Central memory CD8-positive, alpha-beta T cell (primary cell): ENCODE measurements around the gene SCYGR4.
"Not testable (repeated sequence)": the region's sequence is repeated elsewhere in the genome, so short reads cannot be mapped to it uniquely, and the experiment has no call there.

Experiments used
- ATAC-seq: fragments of 150-1000 bp; cut with Tn5 transposase; replicated peaks from 2 replicates; pipeline ENCODE4 v1.10.0; 2022; ENCODE audit warnings: mild to moderate bottlenecking, moderate FRiP score, moderate number of reproducible peaks; ENCODE audit not compliant: poor library complexity, severe bottlenecking; ENCODE audit errors: extremely low read depth
- DNase-seq, 2 donors: peaks; one replicate each; pipeline ENCODE4 v3.0.0; 2021; ENCODE audit warnings: low spot score in 2 of 2
- H3K27ac Mint-ChIP-seq: one replicate; pipeline ENCODE4 v1.8.0; 2022; ENCODE audit warnings: low read depth, mild to moderate bottlenecking, moderate library complexity, mixed read lengths
- H3K27me3 Mint-ChIP-seq: one replicate; pipeline ENCODE4 v1.8.0; 2022; ENCODE audit warnings: mixed read lengths
- H3K36me3 Mint-ChIP-seq: one replicate; pipeline ENCODE4 v1.8.0; 2022; ENCODE audit warnings: mild to moderate bottlenecking, moderate library complexity, mixed read lengths; ENCODE audit not compliant: insufficient read depth
- H3K4me1 Mint-ChIP-seq: one replicate; pipeline ENCODE4 v1.8.0; 2022; ENCODE audit warnings: mixed read lengths
- H3K4me3 Mint-ChIP-seq: one replicate; pipeline ENCODE4 v1.8.0; 2022; ENCODE audit warnings: mild to moderate bottlenecking, moderate library complexity, mixed read lengths
- H3K9me3 Mint-ChIP-seq: one replicate; pipeline ENCODE4 v1.8.0; 2022; ENCODE audit warnings: mixed read lengths

The SCYGR4 gene

DNA sequence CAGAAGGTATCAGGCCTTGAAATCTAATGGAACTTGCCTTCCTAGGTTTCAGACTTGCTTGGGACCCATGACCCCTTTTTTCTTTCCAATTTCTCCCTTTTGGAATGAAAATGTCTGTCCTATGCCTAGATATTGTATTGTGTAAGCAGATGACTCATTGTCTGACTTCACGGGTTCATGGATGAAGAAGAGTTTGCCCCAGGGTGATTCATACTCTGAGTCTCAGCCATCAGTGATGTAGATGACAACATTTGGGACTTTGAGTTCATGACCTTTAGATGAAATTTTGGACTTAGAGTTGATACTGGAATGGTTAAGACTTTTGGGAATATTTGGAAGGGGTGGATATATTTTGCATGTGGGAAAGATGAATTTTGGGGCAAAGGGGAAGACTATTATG is 38.2 kb downstream of the SCYGR4 start:
- DNase-seq = no peak
- no peak for ATAC-seq
- H3K36me3 Mint-ChIP-seq = no peaks in the 10 kb centered on the region

DNA sequence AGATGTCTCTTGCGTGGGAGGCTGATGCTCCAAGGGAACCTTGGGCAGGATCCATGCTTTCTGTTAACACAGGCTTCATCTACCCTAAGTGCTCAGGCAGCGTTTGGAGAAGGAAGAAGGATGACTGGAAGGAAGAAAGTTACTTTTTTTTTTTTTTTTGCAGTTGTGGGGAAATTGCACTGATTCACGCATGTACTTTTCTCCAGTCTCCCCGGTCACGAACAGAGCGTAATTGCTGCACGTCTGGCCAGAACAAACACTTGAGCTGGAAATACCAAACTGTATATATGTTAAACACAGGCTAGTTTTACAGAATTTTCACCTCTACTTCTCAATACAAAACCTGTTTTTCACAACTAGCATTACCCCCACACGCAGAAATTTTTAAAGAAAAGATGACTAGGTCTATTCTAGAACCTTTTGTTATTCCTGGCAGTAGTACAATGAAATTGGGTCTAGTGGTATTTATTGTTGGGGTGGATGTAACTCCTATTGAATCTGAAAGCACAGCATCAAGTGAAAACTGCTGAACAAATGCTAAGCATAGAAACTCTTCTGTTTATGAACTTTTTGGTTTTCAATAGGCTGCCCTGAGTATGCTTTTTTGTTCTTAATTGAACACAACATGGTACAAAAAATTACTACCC is 40.0 kb downstream of the SCYGR4 start:
- no peak for DNase-seq
- Mint-ChIP-seq H3K27me3 (peaks cover 31% of the 10 kb centered on the region), H3K27ac (no peak overlapping the region), H3K36me3 (no peaks in the 10 kb centered on the region), H3K9me3 (no peaks in the 10 kb centered on the region), H3K4me3 (no peak overlapping the region), H3K4me1 (no peaks in the 10 kb centered on the region)
- ATAC-seq = no peak

More for the DNA sequence above, 38.2 kb downstream of the SCYGR4 start:
- Mint-ChIP-seq H3K4me1 (no peaks in the 10 kb centered on the region), H3K4me3 (no peak overlapping the region), H3K27me3 (peaks cover 22% of the 10 kb centered on the region), H3K9me3 (no peaks in the 10 kb centered on the region), H3K27ac (no peak overlapping the region)

DNA sequence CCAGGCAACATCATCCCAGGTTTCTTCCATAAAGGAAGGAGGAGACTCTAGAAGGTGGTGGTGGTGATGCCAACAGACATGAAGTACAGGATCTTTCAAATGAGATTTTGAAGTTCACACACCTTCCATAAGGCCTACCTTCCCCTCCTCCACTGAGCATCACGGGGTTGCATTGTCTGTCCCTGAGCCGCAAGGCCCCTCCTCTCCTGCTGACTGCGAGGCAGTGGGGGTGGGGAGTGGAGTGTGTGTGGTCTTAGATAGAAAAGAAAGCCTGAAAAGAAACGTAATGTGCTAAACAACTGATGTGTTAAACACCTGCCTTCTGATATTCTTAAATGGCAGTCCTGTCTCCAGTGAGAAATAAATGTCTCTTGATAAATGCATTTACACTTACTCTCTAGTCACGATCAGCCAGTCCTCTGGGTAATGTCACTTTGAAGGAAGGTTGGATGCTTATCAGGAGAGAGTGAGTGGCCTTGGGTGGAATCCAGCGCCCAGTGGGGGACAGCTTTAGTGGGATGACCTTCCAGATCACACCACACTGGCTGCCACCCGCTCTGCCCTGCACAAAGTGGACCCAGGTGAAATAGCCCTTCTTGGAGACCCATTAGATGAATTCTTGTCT is 43.8 kb downstream of the SCYGR4 start:
- Mint-ChIP-seq H3K4me1 (no peaks in the 10 kb centered on the region), H3K4me3 (no peak overlapping the region), H3K36me3 (no peaks in the 10 kb centered on the region), H3K27me3 (peaks cover 15% of the 10 kb centered on the region), H3K9me3 (no peaks in the 10 kb centered on the region), H3K27ac (no peak overlapping the region)
- DNase-seq (no peak), ATAC-seq (no peak)

DNA sequence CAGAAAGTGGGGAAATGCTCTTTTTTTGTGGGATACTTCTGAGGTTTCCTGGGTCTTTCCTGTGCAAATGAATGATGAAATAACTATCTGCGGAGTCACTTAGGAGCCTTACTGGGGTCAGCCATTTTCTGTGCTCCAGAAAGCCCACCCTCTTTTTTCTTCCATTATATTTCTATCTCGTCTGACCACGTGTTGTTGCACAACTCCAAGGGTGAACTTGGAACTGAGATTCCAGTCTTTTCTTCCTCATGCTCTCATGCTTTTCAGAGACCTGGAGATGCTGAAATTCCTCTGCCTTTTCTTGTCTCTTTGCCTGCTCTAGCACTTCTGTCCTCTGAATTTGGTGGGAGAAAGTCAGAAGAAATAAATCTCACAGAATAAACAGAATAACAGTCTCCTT is 44.5 kb downstream of the SCYGR4 start:
- DNase-seq (no peak), ATAC-seq (no peak)
- Mint-ChIP-seq H3K9me3 (no peaks in the 10 kb centered on the region), H3K27ac (no peak overlapping the region), H3K27me3 (peaks cover 15% of the 10 kb centered on the region), H3K4me3 (no peak overlapping the region), H3K36me3 (no peaks in the 10 kb centered on the region), H3K4me1 (no peaks in the 10 kb centered on the region)

DNA sequence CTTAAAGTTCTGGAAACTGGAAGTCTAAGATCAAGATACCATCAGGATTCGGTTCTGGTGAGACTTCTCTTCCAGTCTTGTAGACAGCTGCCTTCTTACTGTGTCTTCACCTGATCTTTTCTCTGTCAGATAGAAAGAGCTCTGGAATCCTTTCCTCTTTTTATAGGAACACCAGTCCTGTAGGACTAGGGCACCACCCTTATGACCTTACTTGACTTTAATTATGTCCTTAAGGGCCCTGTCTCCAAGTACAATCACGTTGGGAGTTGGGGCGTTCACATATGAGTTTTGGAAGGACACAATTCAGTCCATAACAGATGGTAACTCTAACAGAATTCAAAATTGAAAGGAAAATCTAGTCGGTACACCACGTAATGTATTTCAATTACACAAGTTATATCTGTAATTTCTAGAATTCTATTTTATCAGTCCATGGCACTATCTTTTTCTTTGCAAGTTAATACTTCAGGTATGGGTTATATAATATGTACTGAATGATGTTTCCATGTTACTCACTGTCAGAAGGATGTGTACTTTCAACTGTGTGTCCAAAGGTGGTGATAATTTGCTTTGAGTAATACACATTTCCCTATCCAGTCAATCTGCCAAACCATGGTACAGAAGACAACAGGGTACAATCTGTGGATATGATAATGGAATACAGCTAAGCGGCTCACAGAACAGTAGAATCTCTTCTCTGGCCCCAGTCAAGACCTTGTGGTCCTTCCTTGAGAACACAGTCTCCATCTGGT is 48.1 kb downstream of the SCYGR4 start:
- Mint-ChIP-seq H3K9me3 (no peaks in the 10 kb centered on the region), H3K27me3 (peaks cover 27% of the 10 kb centered on the region), H3K36me3 (no peaks in the 10 kb centered on the region), H3K4me1 (no peaks in the 10 kb centered on the region), H3K4me3 (no peak overlapping the region), H3K27ac (no peak overlapping the region)
- ATAC-seq (no peak), DNase-seq (no peak)

DNA sequence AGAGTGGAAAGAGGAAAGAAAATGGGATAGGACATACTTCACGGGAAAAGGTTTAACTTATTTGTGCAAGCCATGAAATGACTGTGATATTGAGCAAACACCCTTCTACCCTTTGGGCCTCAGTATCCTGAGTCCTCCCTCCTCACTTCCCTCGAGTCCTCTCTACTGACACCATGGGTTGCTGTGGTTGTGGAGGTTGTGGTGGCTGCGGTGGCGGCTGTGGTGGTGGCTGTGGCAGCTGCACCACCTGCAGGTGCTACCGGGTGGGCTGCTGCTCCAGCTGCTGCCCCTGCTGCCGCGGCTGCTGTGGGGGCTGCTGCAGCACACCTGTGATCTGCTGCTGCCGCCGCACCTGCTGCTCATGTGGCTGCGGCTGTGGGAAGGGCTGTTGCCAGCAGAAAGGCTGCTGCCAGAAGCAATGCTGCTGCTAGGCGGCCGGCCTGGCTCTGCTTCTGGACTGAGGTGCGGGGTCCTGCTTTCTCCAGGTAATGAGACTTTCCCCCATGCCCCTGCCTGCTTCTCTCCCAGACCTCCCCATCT is 49.4 kb downstream of the SCYGR4 start, which contains the start of gene SCYGR5:
TSS of gene SCYGR5 (plus strand) at position 174 of the 540 bp plus-strand sequence. CDS start at position 174, 0 bp downstream.
- not testable (repeated sequence) for H3K4me3 Mint-ChIP-seq, H3K27ac Mint-ChIP-seq, H3K4me1 Mint-ChIP-seq, H3K9me3 Mint-ChIP-seq, H3K36me3 Mint-ChIP-seq, ATAC-seq, DNase-seq
- peaks cover 32% of the 10 kb centered on the region for H3K27me3 Mint-ChIP-seq
